HUDEP-2 (cell line): ENCODE data around the gene NUP107.
"Not testable (repeated sequence)": the region's sequence is repeated elsewhere in the genome, so short reads cannot be mapped to it uniquely, and the experiment has no call there.

Experiments used
- DNase-seq, 76 experiments: peaks; one replicate each; lab custom pipeline; 2025; ENCODE audit not compliant: unreplicated experiment in 76 of 76; lab: John Stamatoyannopoulos, UW

Gene NUP107

DNA sequence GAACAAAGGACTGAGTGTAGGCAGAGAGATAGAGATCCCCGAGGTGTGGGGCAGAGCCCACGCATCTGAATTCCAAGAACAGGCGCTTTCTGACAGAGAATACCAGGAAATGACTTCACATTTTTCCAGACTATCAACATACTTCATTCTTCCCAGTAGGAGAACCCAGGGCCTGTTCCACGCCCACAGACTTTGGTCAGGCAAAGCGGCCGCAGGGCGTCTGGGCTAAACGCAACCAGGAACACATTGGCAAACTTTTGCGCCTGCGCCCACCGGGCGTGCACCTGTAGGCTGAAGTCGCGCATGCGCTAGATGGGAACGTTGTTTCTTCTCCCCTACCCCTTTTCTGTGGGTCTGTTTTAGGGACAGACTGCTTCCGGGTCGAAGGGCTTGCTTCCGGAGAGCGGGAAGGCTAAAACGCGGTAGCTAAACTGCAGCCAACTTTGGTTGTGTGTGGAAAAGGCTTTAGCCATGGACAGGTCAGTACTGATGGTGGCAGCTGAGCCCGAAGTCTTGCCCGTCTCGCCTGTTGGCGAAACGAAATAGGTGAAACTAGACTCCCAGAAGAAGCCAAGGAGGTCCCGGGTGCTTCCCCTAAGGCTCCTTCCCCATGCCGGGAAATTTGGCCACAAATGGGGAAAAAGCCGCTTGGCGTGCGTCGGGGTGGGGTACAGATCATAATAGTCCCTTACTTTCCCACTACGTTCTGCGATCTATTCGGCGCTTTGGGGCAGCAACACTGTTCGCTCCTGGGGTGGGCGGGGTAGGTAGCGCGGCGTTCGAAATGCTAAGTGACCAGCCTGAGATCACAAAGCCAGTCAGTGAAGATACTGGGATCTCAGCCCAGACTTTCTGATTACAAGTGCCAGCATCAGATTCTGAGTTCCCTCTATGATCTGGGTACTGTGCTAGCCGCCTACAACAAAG lies at the start of gene NUP107:
NUP107 (plus strand) TSS at position 384 of the 927 bp plus-strand sequence; CDS start at position 472, 88 bp downstream.
- peak; percentile 57 to 99 (median 95) for DNase-seq

- not testable (repeated sequence) for DNase-seq
Measured at GRCh38 chr12:68637439-68637838, 49.3 kb upstream of the NUP107 start.

DNA sequence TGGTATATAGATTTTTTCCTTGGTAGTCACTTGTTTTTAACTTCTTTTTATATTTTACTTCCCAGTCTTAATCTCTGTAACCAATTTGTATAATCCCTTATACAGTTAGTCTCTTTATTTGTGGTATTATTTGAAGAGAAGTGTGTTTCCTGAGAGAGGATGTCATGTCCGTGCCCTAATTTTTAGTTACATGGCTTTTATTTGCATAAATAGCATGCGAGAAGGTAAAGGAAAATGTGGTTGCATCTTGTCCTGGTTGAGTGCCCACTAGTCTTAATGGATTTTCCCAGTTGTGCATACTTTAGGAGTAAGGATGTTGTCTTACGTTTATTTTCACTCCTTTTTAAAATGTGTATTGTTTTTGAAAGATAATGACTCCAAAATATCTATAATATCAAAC lies 48.6 kb upstream of the NUP107 start:
- DNase-seq = no peak

DNA sequence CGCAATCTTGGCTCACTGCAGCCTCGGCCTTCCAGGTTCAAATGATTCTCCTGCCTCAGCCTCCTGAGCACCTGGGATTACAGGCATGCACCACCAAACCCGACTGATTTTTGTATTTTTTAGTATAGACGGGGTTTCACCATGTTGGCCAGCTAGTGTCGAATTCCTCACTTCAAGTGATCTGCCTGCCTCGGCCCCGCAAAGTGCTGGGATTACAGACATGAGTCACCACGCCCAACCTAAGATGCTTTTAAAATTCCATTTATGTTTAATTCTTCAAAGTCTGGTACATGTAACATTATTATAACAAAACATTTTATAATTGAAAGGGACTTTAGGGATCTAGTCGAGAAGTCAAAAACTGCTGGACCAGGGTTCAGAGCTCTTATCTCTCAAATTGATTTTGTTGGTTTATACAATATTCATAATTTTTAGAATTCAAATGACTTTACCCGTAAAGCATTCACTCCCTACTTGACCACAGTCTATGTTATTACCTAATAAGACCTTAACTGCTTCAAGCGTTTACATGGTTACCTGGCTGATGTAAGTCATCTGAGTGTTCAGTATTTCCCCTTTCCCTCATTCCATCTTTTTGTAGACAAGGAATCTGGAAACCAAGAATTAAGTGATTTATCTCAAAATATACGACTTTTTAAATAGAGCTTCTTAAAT lies 47.9 kb upstream of the NUP107 start:
- no peak for DNase-seq

DNA sequence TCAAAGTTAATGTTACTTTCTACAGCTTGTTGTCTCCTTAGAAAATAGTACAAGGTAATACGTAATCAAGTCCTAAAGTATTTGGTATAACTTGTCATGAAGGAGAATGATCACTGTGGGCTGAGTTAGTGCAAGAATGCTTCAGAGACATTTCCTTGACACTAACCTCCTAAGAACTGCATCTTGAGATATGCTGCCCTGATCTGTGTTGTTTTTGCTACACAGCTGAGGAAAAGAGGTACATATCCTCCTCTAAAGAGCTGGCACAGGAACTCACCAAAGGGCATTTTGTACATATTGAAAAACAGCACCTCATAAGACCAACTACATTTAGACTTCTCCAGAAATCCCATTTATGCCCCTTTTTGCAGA lies 47.4 kb upstream of the NUP107 start:
- DNase-seq = no peak

GRCh38 chr12:68641138-68641537 lies 45.6 kb upstream of the NUP107 start:
- DNase-seq = no peak

- no peak for DNase-seq
Measured at GRCh38 chr12:68646484-68646883, 40.3 kb upstream of the NUP107 start.

DNA sequence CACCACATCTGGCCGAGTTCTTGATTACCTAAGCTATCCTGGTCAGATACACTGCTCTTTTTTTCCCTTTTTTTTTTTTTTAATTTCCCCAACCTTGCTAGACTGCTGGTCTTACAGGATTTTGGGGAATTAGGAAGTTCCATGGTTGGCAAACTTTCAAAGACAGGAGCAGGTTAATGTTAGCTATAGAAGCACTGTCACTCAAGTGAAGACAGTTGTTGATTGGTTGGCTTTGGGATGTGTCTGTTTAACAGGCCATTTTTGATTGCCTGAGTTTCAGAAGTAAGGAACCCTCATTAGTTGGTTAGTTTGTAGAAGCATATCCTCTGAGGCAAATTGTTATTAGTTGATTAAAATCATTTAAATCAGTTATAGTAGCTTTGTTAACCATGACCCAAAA lies 39.3 kb upstream of the NUP107 start:
- DNase-seq = no peak

GRCh38 chr12:68648179-68648578 lies 38.6 kb upstream of the NUP107 start:
- DNase-seq = no peak

- peak in 1 of 76 experiments; percentile 4 for DNase-seq
Measured at GRCh38 chr12:68665016-68665569, 21.7 kb upstream of the NUP107 start.

DNA sequence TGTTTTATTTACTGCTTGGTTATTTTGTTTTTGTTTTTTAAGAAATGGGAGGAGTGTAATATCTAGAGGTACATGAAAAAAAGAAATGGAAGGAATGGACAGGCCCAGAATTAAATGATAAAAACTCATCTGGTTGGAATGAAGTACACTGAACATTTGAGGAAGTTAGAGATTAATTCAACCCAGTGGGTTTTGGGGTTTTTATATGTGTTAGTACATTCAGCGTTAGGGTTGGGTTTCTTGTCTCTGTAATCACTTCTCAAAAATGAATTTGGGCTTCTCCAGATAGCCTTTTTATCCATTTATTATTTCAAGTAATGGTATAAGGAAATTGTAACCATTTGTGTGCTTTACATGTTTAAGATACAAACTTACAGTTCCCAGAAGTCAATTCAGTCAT lies 19.5 kb upstream of the NUP107 start:
- DNase-seq = no peak

- no peak for DNase-seq
Measured at GRCh38 chr12:68667896-68668295, 18.9 kb upstream of the NUP107 start.

- DNase-seq = no peak
Measured at GRCh38 chr12:68671179-68671578, 15.6 kb upstream of the NUP107 start.

DNA sequence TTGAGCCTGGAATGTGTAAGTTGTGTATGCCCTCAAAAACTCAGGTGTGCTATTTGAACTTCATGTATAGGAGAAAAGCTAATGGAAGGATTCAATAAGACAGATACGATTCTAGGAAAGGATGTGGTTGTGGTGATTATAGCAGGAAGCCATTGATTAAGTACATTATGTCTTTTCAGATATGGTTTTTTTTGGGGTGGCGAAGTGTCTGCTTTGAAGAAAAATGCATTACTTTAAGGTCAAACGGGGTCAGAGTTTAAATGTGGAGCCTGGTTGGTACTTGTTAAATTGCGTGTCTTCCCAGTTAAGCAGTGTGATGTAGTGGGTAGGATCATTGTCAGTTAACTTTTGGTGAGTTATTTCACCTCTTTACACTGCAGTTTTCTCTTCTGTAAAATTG lies 13.0 kb upstream of the NUP107 start:
- DNase-seq = peak in 1 of 76 experiments; percentile 1

GRCh38 chr12:68674376-68674775 lies 12.4 kb upstream of the NUP107 start:
- DNase-seq = no peak

GRCh38 chr12:68675101-68675842 lies 11.5 kb upstream of the NUP107 start:
- DNase-seq = no peak

- DNase-seq = not testable (repeated sequence)
Measured at GRCh38 chr12:68676854-68677253, 9.9 kb upstream of the NUP107 start.

- no peak for DNase-seq
Measured at GRCh38 chr12:68686262-68686594, 550 bp upstream of the NUP107 start.

- DNase-seq = no peak
Measured at GRCh38 chr12:68695454-68695853, 8.7 kb downstream of the NUP107 start.

DNA sequence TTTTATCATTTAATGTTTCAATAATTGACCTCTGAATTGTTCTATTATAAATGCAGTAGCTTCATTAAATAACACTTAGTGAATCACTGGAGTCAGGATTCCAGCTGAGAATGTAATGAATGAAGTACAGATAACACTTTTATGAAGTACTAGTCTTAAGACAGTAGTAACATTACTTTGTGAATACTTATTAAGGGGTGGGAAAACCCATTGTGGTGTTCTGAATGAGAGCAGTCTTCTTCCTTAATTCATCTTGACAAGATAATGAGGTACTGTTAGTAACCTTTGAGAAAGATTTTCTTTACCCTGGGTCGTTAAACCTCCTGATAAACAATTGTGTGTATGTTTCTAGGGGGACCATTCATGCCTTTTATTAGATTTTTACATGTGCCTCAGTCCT lies 12.7 kb downstream of the NUP107 start:
- DNase-seq = no peak

GRCh38 chr12:68727776-68728175 lies 41.0 kb downstream of the NUP107 start:
- no peak for DNase-seq
